MM.1S (cell line): ENCODE data around the gene DEPDC5.

Experiments
- DNase-seq: peaks from one replicate; pipeline ENCODE4 v3.0.0-alpha.2; 2015
- H2AFZ ChIP-seq: fragments of 300-600 bp; sonication (generic); 2 replicates; pipeline ENCODE4 v1.6.0; 2016; ENCODE audit warnings: antibody characterized with exemption, low read length
- H3F3A ChIP-seq: fragments of 300-600 bp; sonication (generic); 2 replicates; pipeline ENCODE4 v1.6.1; 2016; ENCODE audit warnings: mild to moderate bottlenecking, antibody characterized with exemption, low read length, moderate library complexity, mixed read lengths; ENCODE audit not compliant: insufficient read depth
- H3K27ac ChIP-seq: fragments of 300-600 bp; sonication (generic); 2 replicates; pipeline ENCODE4 v1.5.1; 2016; ENCODE audit warnings: mild to moderate bottlenecking, low read length
- H3K27me3 ChIP-seq: fragments of 300-600 bp; sonication (generic); replicated peaks from 2 replicates; pipeline ENCODE4 v1.6.0; 2016; ENCODE audit warnings: low read length; ENCODE audit not compliant: insufficient read depth
- H3K36me3 ChIP-seq: fragments of 300-600 bp; sonication (generic); replicated peaks from 2 replicates; pipeline ENCODE4 v1.6.1; 2016; ENCODE audit warnings: mild to moderate bottlenecking, low read length, mixed read lengths; ENCODE audit not compliant: insufficient read depth
- H3K4me1 ChIP-seq: fragments of 300-600 bp; sonication (generic); 2 replicates; pipeline ENCODE4 v1.6.1; 2016; ENCODE audit warnings: low read length, mixed read lengths
- H3K4me2 ChIP-seq: fragments of 300-600 bp; sonication (generic); 2 replicates; pipeline ENCODE4 v1.6.0; 2016; ENCODE audit warnings: low read depth, low read length
- H3K4me3 ChIP-seq: fragments of 300-600 bp; sonication (generic); 2 replicates; pipeline ENCODE4 v1.5.1; 2016; ENCODE audit warnings: low read length, mixed read lengths
- H3K79me2 ChIP-seq: fragments of 300-600 bp; sonication (generic); 2 replicates; pipeline ENCODE4 v1.6.1; 2016; ENCODE audit warnings: mixed run types, low read length, mixed read lengths
- H3K9ac ChIP-seq: fragments of 300-600 bp; sonication (generic); 2 replicates; pipeline ENCODE4 v1.6.1; 2016; ENCODE audit warnings: low read length, mixed read lengths
- H3K9me2 ChIP-seq: fragments of 300-600 bp; sonication (generic); replicated peaks from 2 replicates; pipeline ENCODE4 v1.6.1; 2016; ENCODE audit warnings: mild to moderate bottlenecking, low read length, mixed read lengths; ENCODE audit not compliant: insufficient read depth
- H3K9me3 ChIP-seq: fragments of 300-600 bp; sonication (generic); replicated peaks from 2 replicates; pipeline ENCODE4 v1.6.1; 2016; ENCODE audit warnings: mild to moderate bottlenecking, low read length, mixed read lengths; ENCODE audit not compliant: insufficient read depth
- H4K20me1 ChIP-seq: fragments of 300-600 bp; sonication (generic); 2 replicates; pipeline ENCODE4 v1.6.1; 2016; ENCODE audit warnings: mild to moderate bottlenecking, low read length, moderate library complexity, mixed read lengths; ENCODE audit not compliant: insufficient read depth
- CTCF ChIP-seq: fragments of 300-600 bp; sonication (generic); IDR thresholded peaks from 2 replicates; pipeline ENCODE4 v1.5.1; 2016; ENCODE audit warnings: antibody characterized with exemption, low read length, mixed read lengths
- EZH2 ChIP-seq: fragments of 300-600 bp; sonication (generic); optimal IDR thresholded peaks from 2 replicates; pipeline ENCODE3; 2017; ENCODE audit warnings: low read depth, mild to moderate bottlenecking, antibody characterized with exemption, low read length, mixed read lengths
- EZH2phosphoT487 ChIP-seq: fragments of 300-600 bp; sonication (generic); IDR thresholded peaks from 2 replicates; pipeline ENCODE4 v1.6.1; 2018; ENCODE audit warnings: antibody characterized with exemption, low read length

The DEPDC5 gene

GRCh38 chr22:31820655-31821054 lies 66.8 kb downstream of the DEPDC5 start:
- H3K36me3 ChIP-seq: peaks cover 4% of the 10 kb centered on the region; the same call in 1 of the 2 replicates
- no peak for TF ChIP-seq CTCF
- TF ChIP-seq EZH2phosphoT487: no peak
- no peak for TF ChIP-seq EZH2
- H3K4me2 ChIP-seq: no peak overlapping the region
- no peaks in the 10 kb centered on the region for H3K9me3 ChIP-seq
- H3F3A ChIP-seq: no peaks in the 10 kb centered on the region
- no peaks in the 10 kb centered on the region for H4K20me1 ChIP-seq
- no peak for DNase-seq
- H2AFZ ChIP-seq: no peak overlapping the region
- H3K79me2 ChIP-seq: no peaks in the 10 kb centered on the region
- H3K9me2 ChIP-seq: no peaks in the 10 kb centered on the region
- H3K9ac ChIP-seq: no peak overlapping the region
- no peak overlapping the region for H3K27ac ChIP-seq
- no peak overlapping the region for H3K4me3 ChIP-seq
- no peaks in the 10 kb centered on the region for H3K4me1 ChIP-seq
- H3K27me3 ChIP-seq: no peaks in the 10 kb centered on the region

DNA sequence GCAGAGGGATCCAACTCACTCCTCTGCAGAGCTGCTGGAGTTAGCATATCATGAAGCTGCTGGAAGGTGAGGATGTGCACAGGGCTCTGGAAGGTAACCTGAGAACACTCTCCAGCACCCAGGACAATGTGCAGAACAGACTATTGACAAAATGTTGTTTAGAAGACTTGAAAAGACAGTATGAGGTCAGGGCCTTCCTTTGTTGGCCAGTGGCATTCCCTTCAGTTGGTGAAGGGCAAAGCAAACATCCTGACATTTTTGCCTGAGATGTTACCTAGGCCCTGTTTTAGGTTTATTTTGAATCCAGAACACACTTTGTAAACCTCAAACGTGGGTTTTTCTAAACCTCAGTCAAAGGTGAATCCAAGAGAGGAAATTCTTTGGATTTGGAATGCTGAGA lies 67.8 kb downstream of the DEPDC5 start:
- no peak overlapping the region for H3K4me2 ChIP-seq
- TF ChIP-seq EZH2: no peak
- no peak for TF ChIP-seq EZH2phosphoT487
- no peak for TF ChIP-seq CTCF

DNA sequence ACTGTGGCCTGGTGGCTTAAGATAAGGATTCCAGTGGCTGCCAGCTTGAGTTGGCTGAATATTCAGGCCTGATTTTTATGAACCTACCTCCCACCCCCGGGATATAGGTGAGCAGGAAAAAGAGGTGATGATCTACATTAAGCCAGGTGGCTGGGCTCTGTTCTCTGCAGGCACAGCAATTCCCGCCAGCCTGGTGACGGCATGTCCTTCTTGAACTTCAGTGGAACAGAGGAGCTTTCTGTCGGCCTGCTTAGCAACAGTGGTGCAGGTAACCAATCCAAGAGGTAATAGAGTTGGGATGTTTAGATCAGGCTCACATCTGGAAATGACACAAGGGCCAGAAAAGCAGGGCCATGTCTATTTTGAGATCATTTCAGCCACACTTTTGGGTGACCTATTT lies 68.7 kb downstream of the DEPDC5 start:
- Histone ChIP-seq H2AFZ (no peak overlapping the region), H4K20me1 (no peaks in the 10 kb centered on the region), H3K27ac (no peak overlapping the region), H3K4me2 (no peak overlapping the region), H3K4me1 (no peaks in the 10 kb centered on the region), H3K79me2 (no peaks in the 10 kb centered on the region), H3K9ac (no peak overlapping the region), H3K27me3 (no peaks in the 10 kb centered on the region), H3K36me3 (peaks cover 1% of the 10 kb centered on the region; the same call in 1 of the 2 replicates), H3K4me3 (no peak overlapping the region), H3K9me2 (no peaks in the 10 kb centered on the region), H3F3A (no peaks in the 10 kb centered on the region), H3K9me3 (no peaks in the 10 kb centered on the region)
- DNase-seq: no peak
- TF ChIP-seq EZH2: no peak
- no peak for TF ChIP-seq CTCF
- no peak for TF ChIP-seq EZH2phosphoT487

More for the DNA sequence above, 67.8 kb downstream of the DEPDC5 start:
- Histone ChIP-seq H3K27ac (no peak overlapping the region), H3F3A (no peaks in the 10 kb centered on the region), H3K36me3 (peaks cover 4% of the 10 kb centered on the region; the same call in 1 of the 2 replicates), H2AFZ (no peak overlapping the region), H3K4me1 (no peaks in the 10 kb centered on the region), H3K9me2 (no peaks in the 10 kb centered on the region), H3K9me3 (no peaks in the 10 kb centered on the region), H3K79me2 (no peaks in the 10 kb centered on the region), H4K20me1 (no peaks in the 10 kb centered on the region), H3K9ac (no peak overlapping the region), H3K4me3 (no peak overlapping the region), H3K27me3 (no peaks in the 10 kb centered on the region)
- DNase-seq: no peak
